Esophagus squamous epithelium (tissue), 5 donors: ENCODE results near the gene CFAP77. TPM values are rescaled to one million over a fixed set of nuclear protein-coding genes. Genes with fewer than 3 reads are reported as not detected.

Experiments
- DNase-seq: peaks from one replicate; lab custom pipeline; 2025; lab: John Stamatoyannopoulos, UW
- H3K27ac ChIP-seq, 4 donors: fragments of 200-600 bp; sonication (generic); one replicate each; pipeline ENCODE4 v1.5.1; 2016 to 2019; ENCODE audit warnings: mild to moderate bottlenecking in 1 of 4
- H3K27me3 ChIP-seq, 4 donors: fragments of 200-600 bp; sonication (generic); 1 replicate in 3 of 4; 2 replicates in 1 of 4; pipeline versions ENCODE4 v1.5.1 to v1.6.0; 2017 to 2021; ENCODE audit warnings: antibody characterized with exemption in 1 of 4
- H3K36me3 ChIP-seq, 3 donors: fragments of 200-600 bp; sonication (generic); one replicate each; pipeline ENCODE4 v1.5.1; 2016 to 2019
- H3K4me1 ChIP-seq, 3 donors: fragments of 200-600 bp; sonication (generic); one replicate each; pipeline ENCODE4 v1.5.1; 2017 to 2019
- H3K4me3 ChIP-seq, 4 donors: fragments of 200-600 bp; sonication (generic); 1 replicate in 3 of 4; 2 replicates in 1 of 4; pipeline ENCODE4 v1.5.1; 2016 to 2019; ENCODE audit warnings: mild to moderate bottlenecking in 2 of 4, moderate library complexity in 1 of 4
- H3K9me3 ChIP-seq, 3 donors: fragments of 200-600 bp; sonication (generic); one replicate each; pipeline ENCODE4 v1.5.1; 2016 to 2019
- CTCF ChIP-seq, 6 experiments: fragments of 450-650 bp in 4 of 6; fragments of 200-600 bp in 2 of 6; sonication (generic) in 2 of 6; IDR thresholded peaks; one replicate each; pipeline ENCODE4 v1.5.1; 2016 to 2019; ENCODE audit warnings: antibody characterized with exemption in 6 of 6, mild to moderate bottlenecking in 4 of 6, moderate library complexity in 4 of 6
- POLR2A ChIP-seq, 4 donors: fragments of 450-650 bp; IDR thresholded peaks; one replicate each; pipeline ENCODE4 v1.6.1; 2017; ENCODE audit warnings: antibody characterized with exemption in 4 of 4, mild to moderate bottlenecking in 4 of 4, moderate library complexity in 3 of 4
- WGBS, 2 donors: methylation state at CpG; one replicate each; pipeline ENCODE4 v1.1.5; 2018; 5-methylcytosine and 5-hydroxymethylcytosine counted together
- intact Hi-C: fragments of 100-400 bp; cut with DNase I; formaldehyde crosslinking; loops from one replicate; pipeline ENCODE4 v1.15.0; 2022
- total RNA-seq, 4 donors: library from RNA; depleted of rRNA; stranded (reverse); fragments of >200 nt; gene quantifications; one replicate each; pipeline ENCODE4 v1.1.0, GENCODE V29; 2016
- donor health status: DM: yes; HTN: yes; CAD: no.

CFAP77 gene
- total RNA-seq, 4 donors from 2014 or later = not detected

DNA sequence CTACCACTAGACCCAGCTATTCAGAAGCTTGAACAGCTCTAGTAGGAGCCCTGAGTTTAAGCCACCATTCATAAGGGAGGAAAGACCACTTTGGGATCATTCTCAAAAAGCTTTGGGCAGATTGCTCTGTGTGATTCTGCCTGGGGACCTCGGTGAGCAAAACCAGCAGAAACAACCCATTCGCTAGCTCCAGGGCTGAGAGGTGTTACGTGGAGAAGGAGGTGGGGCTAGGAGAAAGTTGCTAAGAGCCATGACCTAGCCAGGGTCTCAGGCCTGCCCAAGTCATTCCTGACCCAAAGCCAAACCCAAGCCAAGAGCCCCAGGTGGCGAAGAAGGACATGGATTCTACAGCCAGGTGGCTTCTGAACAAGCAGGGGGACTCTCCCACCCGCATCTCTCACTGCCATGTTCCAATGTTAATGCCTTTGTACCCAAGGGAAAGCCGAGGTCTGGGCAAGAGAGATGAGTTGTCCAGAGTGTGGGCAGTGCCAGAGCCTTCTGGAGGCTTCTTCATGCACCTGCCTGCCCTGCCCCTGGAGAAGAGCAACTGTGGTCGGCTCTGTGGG lies 168.4 kb downstream of the CFAP77 start:
- H3K4me3 ChIP-seq = no peak overlapping the region
- no peak for DNase-seq
- H3K36me3 ChIP-seq = no peaks in the 10 kb centered on the region
- H3K27ac ChIP-seq = no peak overlapping the region
- H3K27me3 ChIP-seq = peaks cover 7 to 100% (median 45%) of the 10 kb centered on the region in 4 donors
- WGBS, 2 donors = 32 to 60% methylated on average over 1 to 4 of the region's 7 CpGs
- intact Hi-C loops = loop anchor here (10.0 kb wide), 1 partner anchor 164 kb away; the partner anchor contains the start of gene CFAP77
- H3K4me1 ChIP-seq = peaks cover 3 to 32% (median 5%) of the 10 kb centered on the region in 3 donors
- H3K9me3 ChIP-seq = no peaks in the 10 kb centered on the region
- no peak for TF ChIP-seq CTCF (IDR thresholded peaks at IDR 0.05)
- TF ChIP-seq POLR2A (IDR thresholded peaks at IDR 0.05) = no peak

DNA sequence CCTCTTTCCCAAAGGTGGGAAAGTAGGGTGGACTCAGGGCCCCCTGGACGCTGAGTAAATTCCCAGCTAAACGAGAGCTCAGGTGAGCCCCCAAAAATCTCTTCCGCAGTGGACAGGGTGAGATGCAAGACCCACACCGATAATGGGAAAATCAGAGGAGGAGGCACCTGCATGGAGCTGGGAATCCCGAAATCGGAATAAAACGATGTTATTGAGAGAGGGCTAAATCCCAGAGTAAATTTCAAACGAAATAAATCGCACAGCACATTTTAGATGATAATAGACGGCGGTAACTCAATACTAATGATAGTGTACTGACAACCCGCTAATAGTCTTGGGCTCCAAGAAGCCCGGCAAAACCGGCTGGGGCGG lies 169.4 kb downstream of the CFAP77 start:
- H3K27me3 ChIP-seq = peaks cover 11 to 100% (median 53%) of the 10 kb centered on the region in 4 donors
- intact Hi-C loops = loop anchor here (10.0 kb wide), 1 partner anchor 165 kb away; the partner anchor contains the start of gene CFAP77

GRCh38 chr9:132582276-132582785 lies 172.3 kb downstream of the CFAP77 start, which contains the start of gene BARHL1:
TSS of gene BARHL1 (plus strand) at chr9:132582606. CDS start at chr9:132582798, 192 bp downstream.
- Histone ChIP-seq H3K4me3 (peak within 1 kb of the TSS in 3 of 4 donors; percentile 17 to 54 (median 33)), H3K9me3 (no peaks in the 10 kb centered on the region), H3K36me3 (no peaks in the 10 kb centered on the region), H3K27ac (no peak within 1 kb of the TSS), H3K27me3 (peaks cover 35 to 100% (median 75%) of the 10 kb centered on the region in 4 donors), H3K4me1 (peaks cover 3 to 43% (median 5%) of the 10 kb centered on the region in 3 donors)
- TF ChIP-seq POLR2A (IDR thresholded peaks at IDR 0.05) (no peak), CTCF (IDR thresholded peaks at IDR 0.05) (no peak)
- intact Hi-C loops = no loop called here
- DNase-seq = no peak
- WGBS, 2 donors = 0 to 1% methylated on average over 15 to 21 of the region's 36 CpGs

More for the DNA sequence above, 169.4 kb downstream of the CFAP77 start:
- H3K9me3 ChIP-seq = no peaks in the 10 kb centered on the region
- TF ChIP-seq POLR2A (IDR thresholded peaks at IDR 0.05) = no peak
- no peak for TF ChIP-seq CTCF (IDR thresholded peaks at IDR 0.05)
- H3K4me3 ChIP-seq = no peak overlapping the region
- H3K27ac ChIP-seq = no peak overlapping the region
- no peaks in the 10 kb centered on the region for H3K36me3 ChIP-seq
- WGBS, 2 donors = 10 to 11% methylated on average over 13 to 15 of the region's 15 CpGs
- DNase-seq = no peak
- peaks cover 3 to 32% (median 5%) of the 10 kb centered on the region in 3 donors for H3K4me1 ChIP-seq

GRCh38 chr9:132582786-132583583 lies 173.0 kb downstream of the CFAP77 start:
- Histone ChIP-seq H3K9me3 (no peaks in the 10 kb centered on the region), H3K4me3 (no peak overlapping the region), H3K27me3 (peaks cover 42 to 100% (median 79%) of the 10 kb centered on the region in 4 donors), H3K4me1 (peaks cover 3 to 43% (median 5%) of the 10 kb centered on the region in 3 donors), H3K27ac (no peak overlapping the region), H3K36me3 (no peaks in the 10 kb centered on the region)
- no peak for DNase-seq
- intact Hi-C loops = no loop called here
- TF ChIP-seq POLR2A (IDR thresholded peaks at IDR 0.05) (no peak), CTCF (IDR thresholded peaks at IDR 0.05) (no peak)
- WGBS, 2 donors = 13 to 16% methylated on average over 10 to 13 of the region's 37 CpGs
